HG02840 (cell line): ENCODE results near the gene ATP5F1B.

Experiments
- ATAC-seq: cut with Tn5 transposase; IDR thresholded peaks from one replicate; pipeline ENCODE4 v1.9.1; 2021; ENCODE audit warnings: mild to moderate bottlenecking, moderate library complexity, moderate number of reproducible peaks; ENCODE audit not compliant: unreplicated experiment, low FRiP score

The ATP5F1B gene

DNA sequence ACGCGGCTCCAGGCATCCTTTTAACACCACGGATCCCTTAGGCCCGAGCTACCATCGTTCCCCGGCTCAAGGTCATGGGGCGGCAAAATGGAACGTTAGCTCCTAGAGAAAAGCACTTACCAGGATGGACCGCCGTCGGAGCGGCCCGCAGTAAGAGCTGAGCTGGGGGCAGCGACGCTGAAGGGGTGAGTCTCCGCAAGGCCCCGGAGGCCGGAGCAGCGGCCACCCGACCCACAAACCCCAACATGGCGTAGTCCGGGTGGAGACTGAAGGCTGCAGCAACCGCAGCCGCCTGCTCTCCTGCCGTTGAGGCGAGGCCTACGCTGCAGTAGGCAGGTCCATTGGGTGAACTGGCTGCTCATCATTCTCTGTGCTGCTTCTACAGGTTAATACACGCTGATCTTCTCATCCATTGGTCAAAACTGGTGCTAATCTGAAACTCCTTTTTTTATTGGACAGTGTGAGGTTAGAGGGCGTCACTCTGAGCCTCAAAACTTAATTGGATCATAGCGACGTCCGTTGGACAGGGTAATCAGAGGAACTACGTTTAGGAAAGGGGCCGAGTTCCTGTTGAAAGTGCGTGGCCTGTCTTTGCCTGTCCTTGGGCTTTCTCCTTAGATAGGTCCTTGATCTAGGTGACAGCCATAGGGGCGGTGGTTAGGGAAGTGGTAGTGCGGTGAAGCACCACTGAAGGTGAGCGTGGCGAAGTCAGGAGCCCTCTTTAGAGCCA lies at the start of gene ATP5F1B:
Gene ATP5F1B (minus strand): TSS at position 268 of the 730 bp plus-strand sequence. CDS start 21 bp downstream, at position 247.
- peak; percentile 98 for ATAC-seq

DNA sequence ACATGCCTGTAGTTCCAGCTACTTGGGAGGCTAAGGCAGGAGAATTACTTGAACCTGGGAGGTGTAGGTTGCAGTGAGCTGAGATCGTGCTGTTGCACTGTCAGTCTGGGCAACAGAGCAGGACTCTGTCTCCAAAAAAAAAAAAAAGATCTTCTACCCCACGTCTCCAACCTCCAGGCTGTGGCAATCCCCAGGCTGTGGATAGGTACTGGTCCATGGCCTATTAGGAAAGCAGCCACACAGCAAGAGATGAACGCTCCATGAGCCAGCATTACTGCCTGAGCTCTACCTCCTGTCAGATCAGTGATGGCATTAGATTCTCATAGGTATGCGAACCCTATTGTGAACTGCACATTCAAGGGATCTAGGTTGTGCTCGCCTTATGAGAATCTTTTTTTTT lies 48.4 kb upstream of the ATP5F1B start:
- ATAC-seq: no peak

- no peak for ATAC-seq
Observed at GRCh38 chr12:56688846-56689109, 43.0 kb upstream of the ATP5F1B start.

DNA sequence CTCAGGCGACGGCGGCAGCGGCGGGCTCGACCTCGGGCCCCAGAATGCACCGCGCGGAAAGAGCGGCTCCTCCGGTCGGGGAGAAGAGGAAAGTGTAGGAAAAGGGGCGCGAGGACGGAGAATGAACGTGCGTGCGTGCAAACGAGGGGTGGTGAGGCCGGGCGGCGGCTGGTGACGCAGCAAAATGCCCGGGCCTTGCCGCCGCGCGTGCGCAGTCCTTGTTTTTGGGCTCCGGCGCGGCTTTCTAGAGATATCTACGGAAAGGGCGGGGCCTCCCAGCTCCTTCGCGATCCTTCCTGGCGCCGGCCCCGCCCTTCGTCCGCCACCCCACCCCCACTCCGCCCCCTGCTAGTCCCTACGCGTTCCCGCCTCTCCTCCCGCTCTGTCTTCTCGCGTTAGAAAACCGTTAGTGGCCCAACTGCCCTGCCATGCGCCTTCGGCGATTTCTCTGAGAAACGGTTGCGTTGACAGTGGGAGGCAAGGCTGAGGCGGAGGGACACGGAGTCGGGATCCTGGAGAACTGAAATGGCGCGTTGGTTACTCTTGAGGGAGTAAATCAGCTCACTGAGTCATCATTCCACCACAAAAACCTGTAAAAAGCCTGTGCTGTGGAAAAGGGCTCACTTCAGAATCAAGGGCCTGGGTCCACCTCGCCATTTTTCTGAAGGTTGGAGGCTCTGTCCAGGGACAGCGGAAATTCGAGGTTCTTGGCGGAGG lies 42.5 kb upstream of the ATP5F1B start, which contains the start of gene PTGES3:
Gene PTGES3 (minus strand): TSS at position 156 of the 717 bp plus-strand sequence. CDS start 285 bp downstream, outside the sequence.
- ATAC-seq: peak; percentile 78

GRCh38 chr12:56687223-56688128 lies 41.7 kb upstream of the ATP5F1B start:
- ATAC-seq: peak; percentile 2

DNA sequence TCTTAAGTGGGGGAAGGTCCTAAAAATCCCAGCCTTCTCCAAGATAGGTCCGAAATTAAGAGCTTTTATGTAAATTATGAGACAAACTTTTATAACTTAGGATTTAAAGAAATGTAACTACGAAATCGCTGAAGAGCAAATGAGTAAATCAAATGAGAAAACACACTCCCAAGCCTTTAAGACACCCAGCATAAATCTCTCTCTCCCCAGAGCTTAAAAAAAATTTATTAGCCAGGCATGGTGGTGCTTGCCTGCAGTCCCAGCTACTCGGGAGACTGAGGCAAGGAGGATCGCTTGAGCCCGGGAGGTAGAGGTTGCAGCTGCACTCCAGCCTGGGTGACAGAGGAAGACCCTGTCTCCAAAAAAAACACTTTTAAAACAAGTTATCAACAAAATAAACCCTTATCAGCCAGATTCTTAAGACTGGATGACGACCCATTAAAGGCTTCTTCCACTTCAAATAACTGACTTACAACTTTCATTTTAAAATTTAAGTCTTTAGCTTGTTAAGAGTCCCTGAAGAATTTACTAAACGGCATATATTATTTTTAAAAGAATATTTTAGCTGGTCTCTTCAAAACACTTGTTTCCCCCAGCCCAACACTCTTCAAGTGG lies 39.1 kb upstream of the ATP5F1B start:
- no peak for ATAC-seq

GRCh38 chr12:56682323-56682722 lies 36.5 kb upstream of the ATP5F1B start:
- no peak for ATAC-seq

DNA sequence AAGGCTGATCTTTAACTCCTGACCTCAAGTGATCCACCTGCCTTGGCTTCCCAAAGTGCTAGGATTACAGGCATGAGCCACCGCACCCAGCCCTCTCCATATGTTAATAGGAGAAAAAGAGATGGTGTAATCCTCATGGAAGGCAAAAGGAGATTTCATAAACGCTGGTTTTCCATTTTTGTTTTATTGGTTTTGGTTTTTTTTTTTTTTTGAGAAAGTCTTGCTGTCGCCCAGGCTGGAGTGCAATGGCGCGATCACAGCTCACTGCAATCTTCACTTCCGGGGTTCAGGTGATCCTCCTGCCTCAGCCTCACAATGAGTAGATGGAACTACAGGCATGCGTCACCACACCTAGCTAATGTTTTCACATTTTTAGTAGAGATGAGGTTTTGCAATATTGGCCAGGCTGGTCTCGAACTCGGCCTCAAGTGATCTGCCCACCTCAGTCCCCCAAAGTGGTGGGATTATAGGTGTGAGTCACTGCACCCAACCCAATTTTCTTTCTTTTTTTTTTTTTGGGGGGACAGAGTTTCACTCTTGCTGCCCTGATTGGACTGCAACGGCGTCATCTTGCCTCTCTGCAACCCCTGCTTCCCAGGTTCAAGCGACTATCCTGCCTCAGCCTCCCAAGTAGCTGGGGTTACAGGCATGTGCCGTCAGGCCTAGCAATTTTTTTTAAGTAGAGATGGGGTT lies 34.2 kb upstream of the ATP5F1B start:
- ATAC-seq: no peak

GRCh38 chr12:56678852-56679251 lies 33.1 kb upstream of the ATP5F1B start:
- ATAC-seq: no peak

- ATAC-seq: no peak
Observed at GRCh38 chr12:56677680-56678079, 31.9 kb upstream of the ATP5F1B start.

DNA sequence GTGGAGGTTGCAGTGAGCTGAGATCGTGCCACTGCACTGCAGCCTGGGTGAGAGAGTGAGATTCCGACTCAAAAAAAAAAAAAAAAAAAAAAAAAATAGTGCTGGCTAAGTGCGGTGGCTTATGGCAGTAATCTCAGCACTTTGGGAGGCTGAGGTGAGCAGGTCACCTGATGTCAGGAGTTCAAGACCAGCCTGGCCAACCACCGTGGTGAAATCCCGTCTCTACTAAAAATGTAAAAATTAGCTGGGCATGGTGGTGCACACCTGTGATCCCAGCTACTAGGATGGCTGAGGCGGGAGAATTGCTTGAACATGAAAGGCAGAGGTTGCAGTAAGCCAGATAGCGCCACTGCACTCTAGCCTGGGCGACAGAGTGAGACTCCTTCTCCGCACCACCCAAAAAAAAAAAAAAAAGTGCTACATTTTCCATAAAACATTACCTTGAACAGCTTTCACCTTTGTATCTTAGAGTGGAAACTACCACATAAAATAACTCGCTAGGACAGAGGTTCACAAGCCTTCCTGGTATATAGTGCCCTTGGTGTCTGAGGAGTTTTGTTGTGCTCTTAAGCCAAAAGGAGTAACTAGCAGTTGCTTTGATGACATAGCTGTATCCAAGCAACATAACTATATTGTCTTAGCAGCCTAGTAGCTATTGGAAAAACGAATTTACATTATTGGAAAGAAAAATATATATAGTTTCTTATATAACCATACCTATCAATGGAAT lies 31.2 kb upstream of the ATP5F1B start:
- ATAC-seq: no peak

DNA sequence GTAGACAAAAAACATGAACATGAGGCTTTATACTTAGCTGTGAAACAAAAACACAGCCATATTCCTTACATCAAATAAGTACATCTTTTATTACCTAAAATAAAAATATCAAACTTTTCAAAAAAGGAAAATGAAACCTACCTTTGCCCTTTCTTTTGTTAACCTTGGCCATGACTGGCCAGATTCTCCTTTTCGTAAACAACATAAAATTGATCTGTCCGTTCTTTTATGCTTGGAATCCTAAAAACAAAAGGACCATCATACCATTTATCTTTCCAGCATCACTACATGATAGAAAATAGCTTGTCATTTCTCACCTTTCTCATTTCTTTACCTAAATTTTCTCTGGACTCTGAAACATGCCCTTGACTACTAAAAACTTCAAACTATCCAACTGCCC lies 25.8 kb upstream of the ATP5F1B start:
- ATAC-seq: no peak

GRCh38 chr12:56670836-56671235 lies 25.1 kb upstream of the ATP5F1B start:
- no peak for ATAC-seq

- no peak for ATAC-seq
Observed at GRCh38 chr12:56668197-56668457, 22.3 kb upstream of the ATP5F1B start.

DNA sequence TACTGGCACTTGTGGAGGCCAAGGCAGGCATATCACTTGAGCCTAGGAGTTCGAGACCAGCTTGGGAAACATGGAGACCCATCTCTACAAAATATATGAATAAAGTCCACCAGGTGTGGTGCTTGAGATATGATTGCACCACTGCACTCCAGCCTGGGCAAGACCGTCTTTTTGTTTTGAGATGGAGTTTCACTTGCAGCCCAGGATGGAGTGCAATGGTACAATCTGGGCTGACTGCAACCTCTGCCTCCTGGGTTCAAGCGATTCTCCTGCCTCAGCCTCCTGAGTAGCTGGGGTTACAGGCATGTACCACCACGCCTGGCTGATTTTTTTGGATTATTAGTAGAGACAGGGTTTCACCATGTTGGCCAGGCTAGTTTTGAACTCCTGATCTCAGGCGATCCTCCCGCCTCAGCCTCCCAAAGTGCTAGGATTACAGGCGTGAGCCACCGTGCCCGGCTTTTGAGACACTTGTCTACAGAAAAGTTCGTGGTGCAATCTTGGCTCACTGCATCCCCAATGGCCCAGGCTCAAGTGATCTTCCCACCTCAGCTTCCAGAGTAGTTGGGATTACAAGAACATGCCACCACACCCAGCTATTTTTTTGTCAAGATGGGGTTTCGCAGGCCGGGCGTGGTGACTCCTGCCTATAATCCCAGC lies 16.3 kb upstream of the ATP5F1B start:
- ATAC-seq: no peak

DNA sequence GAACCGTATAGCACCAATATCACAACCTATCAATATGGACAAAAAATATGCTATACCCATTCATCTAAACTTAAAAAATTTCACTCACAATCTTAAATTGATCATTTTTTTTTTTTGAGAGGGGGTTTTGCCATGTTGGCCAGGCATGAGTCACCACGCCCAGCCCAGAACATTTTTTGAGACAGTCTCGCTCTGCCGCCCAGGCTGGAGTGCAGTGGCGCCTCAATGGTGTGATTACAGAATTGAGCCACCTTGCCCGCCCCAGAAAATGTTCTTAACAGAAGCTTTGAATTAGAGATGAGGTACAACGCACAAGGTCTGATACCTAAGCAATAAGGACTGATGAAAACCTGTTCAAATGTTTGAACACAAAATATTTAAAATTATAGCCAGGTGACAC lies 15.8 kb upstream of the ATP5F1B start:
- no peak for ATAC-seq

DNA sequence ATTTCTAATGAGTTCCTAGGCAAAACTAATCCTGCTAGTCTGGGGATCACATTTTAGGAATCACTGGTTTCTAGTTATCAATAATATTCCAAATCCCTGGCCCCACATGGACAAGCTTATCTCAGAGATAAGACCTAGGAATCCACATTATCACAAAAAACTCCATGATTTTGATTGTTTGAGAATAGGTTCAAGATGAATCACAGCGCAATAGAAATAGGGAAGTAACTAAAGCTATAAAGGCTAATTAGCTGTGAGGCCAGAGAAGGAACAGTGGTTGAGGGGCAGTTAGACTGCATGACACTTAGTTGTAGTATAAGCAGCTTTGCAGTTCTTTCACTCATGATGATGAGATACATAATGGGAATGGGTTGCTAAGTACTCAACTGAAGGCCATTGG lies 13.1 kb upstream of the ATP5F1B start:
- ATAC-seq: no peak

DNA sequence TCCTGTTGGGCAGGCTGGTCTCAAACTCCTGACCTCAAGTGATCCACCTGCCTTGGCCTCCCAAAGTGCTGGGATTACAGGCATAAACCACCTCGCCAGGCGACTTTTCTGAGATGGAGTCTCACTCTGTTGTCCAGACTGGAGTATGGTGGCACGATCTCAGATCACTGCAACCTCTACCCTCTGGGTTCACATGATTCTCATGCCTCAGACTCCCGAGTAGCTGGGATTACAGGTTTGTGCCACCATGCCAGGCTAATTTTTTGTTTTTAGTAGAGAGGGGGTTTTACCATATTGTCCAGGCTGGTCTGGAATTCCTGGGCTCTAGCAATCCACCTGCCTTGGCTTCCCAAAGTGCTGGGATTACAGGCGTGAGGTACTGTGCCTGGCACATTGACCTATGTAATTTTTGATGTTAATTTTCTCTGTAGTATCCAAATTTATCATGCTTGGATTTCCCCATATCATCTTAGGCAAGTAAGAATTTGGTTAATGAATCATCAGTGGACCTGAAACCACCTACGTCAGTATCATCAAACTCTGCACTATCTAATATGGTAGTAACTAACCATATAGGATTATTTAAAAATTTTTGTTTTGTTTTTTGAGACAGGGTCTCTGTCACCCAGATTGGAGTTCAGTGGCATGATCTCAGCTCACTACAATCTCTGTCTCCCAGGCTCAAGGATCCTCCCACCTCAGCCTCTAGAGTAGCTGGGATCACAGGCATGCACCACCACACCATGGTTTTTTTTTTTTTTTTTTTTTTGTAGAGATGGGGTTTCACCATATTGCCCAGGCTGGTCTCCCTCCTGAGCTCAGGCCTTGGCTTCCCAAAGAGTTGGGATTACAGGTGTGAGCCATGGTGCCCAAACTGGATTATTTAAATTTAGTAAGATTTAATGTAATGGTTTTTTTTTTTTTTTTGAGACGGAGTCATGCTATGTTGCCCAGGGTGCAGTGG lies 11.9 kb upstream of the ATP5F1B start:
- no peak for ATAC-seq
